HFFc6 (cell line): ENCODE data around the gene BRD3. TPM values are rescaled to one million over a fixed set of nuclear protein-coding genes. Genes with fewer than 3 reads are reported as not detected.
"Not testable (repeated sequence)": the region's sequence is repeated elsewhere in the genome, so short reads cannot be mapped to it uniquely, and the experiment has no call there.

Experiments
- DNase-seq: peaks from one replicate; pipeline ENCODE4 v3.0.0-alpha.2; 2018
- H3K27ac Mint-ChIP-seq: 2 replicates; pipeline ENCODE4 v1.8.0; 2020; ENCODE audit warnings: mild to moderate bottlenecking, mixed read lengths
- H3K27me3 Mint-ChIP-seq: 2 replicates; pipeline ENCODE4 v1.8.0; 2021; ENCODE audit warnings: mild to moderate bottlenecking, moderate library complexity, mixed read lengths; ENCODE audit not compliant: insufficient read depth
- H3K36me3 Mint-ChIP-seq: 2 replicates; pipeline ENCODE4 v1.8.0; 2021; ENCODE audit warnings: low read depth, mixed read lengths
- H3K4me1 Mint-ChIP-seq: 2 replicates; pipeline ENCODE4 v1.8.0; 2020; ENCODE audit warnings: low read depth, mixed read lengths
- H3K4me3 Mint-ChIP-seq: 2 replicates; pipeline ENCODE4 v1.8.0; 2020; ENCODE audit warnings: mild to moderate bottlenecking, moderate library complexity, mixed read lengths
- H3K9me3 Mint-ChIP-seq: 2 replicates; pipeline ENCODE4 v1.8.0; 2020; ENCODE audit warnings: mild to moderate bottlenecking, mixed read lengths
- total RNA-seq, 6 experiments: library from RNA; stranded (reverse); fragmentation: NEBNext Ultra II Directional; extraction: Animal tissue kit (Norgen Biotek cat#: 25700); gene quantifications; 2 replicates in 1 of 6; 3 replicates in 5 of 6; pipeline ENCODE4 v1.2.3, GENCODE V29; 2021
- TF ChIP-seq, protein P1 (sequence below): fragments of 200-600 bp; sonication (generic); IDR thresholded peaks from 2 replicates; pipeline ENCODE4 v1.5.0; 2021; ENCODE audit warnings: antibody characterized with exemption, mild to moderate bottlenecking

BRD3 gene
- total RNA-seq, 6 experiments from 2014 or later, result 17.1 to 20.9 (median 18.6) TPM

GRCh38 chr9:134083451-134083850, 15.6 kb upstream of the BRD3 start:
- Mint-ChIP-seq H3K9me3 (peaks cover 10% of the 10 kb centered on the region), H3K27me3 (peaks cover 20% of the 10 kb centered on the region), H3K36me3 (no peaks in the 10 kb centered on the region), H3K27ac (no peak overlapping the region), H3K4me1 (no peaks in the 10 kb centered on the region), H3K4me3 (no peak overlapping the region)
- TF ChIP-seq, protein P1, sequence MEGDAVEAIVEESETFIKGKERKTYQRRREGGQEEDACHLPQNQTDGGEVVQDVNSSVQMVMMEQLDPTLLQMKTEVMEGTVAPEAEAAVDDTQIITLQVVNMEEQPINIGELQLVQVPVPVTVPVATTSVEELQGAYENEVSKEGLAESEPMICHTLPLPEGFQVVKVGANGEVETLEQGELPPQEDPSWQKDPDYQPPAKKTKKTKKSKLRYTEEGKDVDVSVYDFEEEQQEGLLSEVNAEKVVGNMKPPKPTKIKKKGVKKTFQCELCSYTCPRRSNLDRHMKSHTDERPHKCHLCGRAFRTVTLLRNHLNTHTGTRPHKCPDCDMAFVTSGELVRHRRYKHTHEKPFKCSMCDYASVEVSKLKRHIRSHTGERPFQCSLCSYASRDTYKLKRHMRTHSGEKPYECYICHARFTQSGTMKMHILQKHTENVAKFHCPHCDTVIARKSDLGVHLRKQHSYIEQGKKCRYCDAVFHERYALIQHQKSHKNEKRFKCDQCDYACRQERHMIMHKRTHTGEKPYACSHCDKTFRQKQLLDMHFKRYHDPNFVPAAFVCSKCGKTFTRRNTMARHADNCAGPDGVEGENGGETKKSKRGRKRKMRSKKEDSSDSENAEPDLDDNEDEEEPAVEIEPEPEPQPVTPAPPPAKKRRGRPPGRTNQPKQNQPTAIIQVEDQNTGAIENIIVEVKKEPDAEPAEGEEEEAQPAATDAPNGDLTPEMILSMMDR, result no peak
- DNase-seq, result no peak

GRCh38 chr9:134076644-134077043, 8.8 kb upstream of the BRD3 start:
- no peak for DNase-seq
- Mint-ChIP-seq H3K27ac (no peak overlapping the region), H3K36me3 (peaks cover 8% of the 10 kb centered on the region), H3K4me3 (no peak overlapping the region), H3K27me3 (peaks cover 40% of the 10 kb centered on the region), H3K9me3 (peaks cover 26% of the 10 kb centered on the region), H3K4me1 (no peaks in the 10 kb centered on the region)
- TF ChIP-seq, protein P1, result no peak

DNA sequence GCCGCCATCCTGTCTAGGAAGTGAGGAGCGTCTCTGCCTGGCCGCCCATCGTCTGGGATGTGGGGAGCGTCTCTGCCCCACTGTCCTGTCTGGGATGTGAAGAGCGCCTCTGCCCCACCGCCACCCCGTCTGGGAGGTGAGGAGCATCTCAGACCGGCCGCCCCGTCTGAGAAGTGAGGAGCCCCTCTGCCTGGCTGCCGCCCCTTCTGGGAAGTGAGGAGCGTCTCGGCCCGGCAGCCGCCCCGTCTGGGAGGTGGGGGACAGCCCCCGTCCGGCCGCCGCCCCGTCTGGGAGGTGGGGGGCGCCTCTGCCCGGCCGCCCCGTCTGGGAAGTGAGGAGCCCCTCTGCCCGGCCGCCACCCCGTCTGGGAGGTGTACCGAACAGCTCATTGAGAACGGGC, 7.9 kb upstream of the BRD3 start:
- H3K4me1 Mint-ChIP-seq, H3K27ac Mint-ChIP-seq, DNase-seq, H3K36me3 Mint-ChIP-seq, H3K4me3 Mint-ChIP-seq: not testable (repeated sequence)
- H3K27me3 Mint-ChIP-seq, result peaks cover 45% of the 10 kb centered on the region
- H3K9me3 Mint-ChIP-seq, result peaks cover 26% of the 10 kb centered on the region

- H3K9me3 Mint-ChIP-seq, result peaks cover 23% of the 10 kb centered on the region
Observed at GRCh38 chr9:134073500-134073899, 5.7 kb upstream of the BRD3 start.

GRCh38 chr9:134072683-134073082, 4.9 kb upstream of the BRD3 start:
- peaks cover 60% of the 10 kb centered on the region for H3K27me3 Mint-ChIP-seq
- not testable (repeated sequence) for DNase-seq, H3K27ac Mint-ChIP-seq, H3K36me3 Mint-ChIP-seq, H3K4me1 Mint-ChIP-seq, H3K4me3 Mint-ChIP-seq
- peaks cover 22% of the 10 kb centered on the region for H3K9me3 Mint-ChIP-seq

More at GRCh38 chr9:134073500-134073899, 5.7 kb upstream of the BRD3 start:
- H3K4me3 Mint-ChIP-seq, result no peak overlapping the region
- no peak overlapping the region for H3K27ac Mint-ChIP-seq
- peaks cover 8% of the 10 kb centered on the region for H3K36me3 Mint-ChIP-seq
- H3K4me1 Mint-ChIP-seq, result peaks cover 7% of the 10 kb centered on the region; the same call in 1 of the 2 replicates
- peaks cover 60% of the 10 kb centered on the region for H3K27me3 Mint-ChIP-seq
- TF ChIP-seq, protein P1, result no peak
- no peak for DNase-seq

DNA sequence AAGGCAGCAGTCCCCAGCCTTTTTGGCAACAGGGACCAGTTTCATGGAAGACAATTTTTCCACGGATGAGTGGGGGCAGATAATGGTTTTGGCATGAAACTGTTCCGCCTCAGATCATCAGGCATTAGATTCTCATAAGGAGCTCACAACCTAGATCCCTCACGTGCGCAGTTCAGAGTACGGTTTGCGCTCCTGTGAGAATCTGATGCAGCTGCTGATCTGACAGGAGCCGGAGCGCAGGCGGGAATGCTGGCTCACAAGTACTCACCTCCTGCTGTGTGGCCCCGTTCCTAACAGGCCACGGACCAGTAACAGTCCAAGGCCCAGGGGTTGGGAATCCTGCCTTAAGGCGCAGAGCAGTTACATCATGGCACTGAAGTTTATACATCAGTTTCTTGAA, 3.3 kb upstream of the BRD3 start:
- H3K27me3 Mint-ChIP-seq, result peaks cover 50% of the 10 kb centered on the region
- DNase-seq, result no peak
- H3K27ac Mint-ChIP-seq, result no peak overlapping the region
- H3K9me3 Mint-ChIP-seq, result peaks cover 6% of the 10 kb centered on the region
- no peak overlapping the region for H3K4me3 Mint-ChIP-seq
- H3K36me3 Mint-ChIP-seq, result peaks cover under 1% of the 10 kb centered on the region
- TF ChIP-seq, protein P1, result no peak
- H3K4me1 Mint-ChIP-seq, result peaks cover 13% of the 10 kb centered on the region
